Suppressor macrophage treated with lipopolysaccharide for 1 hour (primary cell): ENCODE results near the gene WNT5A.

Experiments used
- DNase-seq, 3 donors: peaks; one replicate each; pipeline ENCODE4 v3.0.0-alpha.2; 2020 to 2022

Gene WNT5A

DNA sequence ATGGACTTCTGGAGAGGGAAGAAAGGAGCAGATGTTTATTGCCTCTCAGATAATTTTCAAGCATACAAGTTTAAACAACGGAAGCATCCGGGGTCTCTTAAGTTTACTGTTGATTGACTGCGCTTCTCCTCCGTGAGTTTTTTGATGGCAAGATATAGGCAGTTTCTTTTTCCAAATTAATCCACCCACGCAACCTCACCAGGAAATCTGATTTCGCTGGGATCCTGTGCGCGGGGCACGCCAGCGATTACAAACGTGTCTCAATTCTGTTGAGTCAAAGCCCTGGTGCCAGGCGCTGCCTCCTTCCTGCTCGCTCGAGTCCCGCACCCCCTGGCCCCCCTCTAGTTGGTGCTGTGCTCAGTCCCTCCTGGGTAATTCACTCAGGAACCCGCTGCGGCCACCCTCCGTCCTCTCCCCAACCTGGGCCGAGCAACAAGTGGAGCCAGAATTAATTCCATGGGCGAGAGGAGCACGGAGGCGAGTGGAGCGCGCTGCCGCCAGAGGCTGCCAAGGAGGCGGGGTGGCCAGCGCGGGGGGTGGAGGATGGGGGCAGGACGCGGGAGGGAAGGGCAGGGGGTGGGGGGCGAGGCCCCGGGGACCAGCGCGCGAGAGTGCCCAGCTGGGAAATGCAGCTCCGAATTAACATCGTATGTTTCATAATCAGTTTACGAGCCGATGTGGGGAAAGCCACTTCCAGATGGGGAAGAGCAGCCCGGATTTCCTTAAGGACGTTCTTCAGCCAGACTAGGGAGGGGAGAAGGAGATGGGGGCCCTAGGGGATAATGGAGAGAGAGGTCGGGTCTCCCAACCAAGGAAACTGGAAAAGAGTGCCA lies 6.0 kb downstream of the WNT5A start:
- DNase-seq, result peak in 1 of 3 donors; percentile 23

DNA sequence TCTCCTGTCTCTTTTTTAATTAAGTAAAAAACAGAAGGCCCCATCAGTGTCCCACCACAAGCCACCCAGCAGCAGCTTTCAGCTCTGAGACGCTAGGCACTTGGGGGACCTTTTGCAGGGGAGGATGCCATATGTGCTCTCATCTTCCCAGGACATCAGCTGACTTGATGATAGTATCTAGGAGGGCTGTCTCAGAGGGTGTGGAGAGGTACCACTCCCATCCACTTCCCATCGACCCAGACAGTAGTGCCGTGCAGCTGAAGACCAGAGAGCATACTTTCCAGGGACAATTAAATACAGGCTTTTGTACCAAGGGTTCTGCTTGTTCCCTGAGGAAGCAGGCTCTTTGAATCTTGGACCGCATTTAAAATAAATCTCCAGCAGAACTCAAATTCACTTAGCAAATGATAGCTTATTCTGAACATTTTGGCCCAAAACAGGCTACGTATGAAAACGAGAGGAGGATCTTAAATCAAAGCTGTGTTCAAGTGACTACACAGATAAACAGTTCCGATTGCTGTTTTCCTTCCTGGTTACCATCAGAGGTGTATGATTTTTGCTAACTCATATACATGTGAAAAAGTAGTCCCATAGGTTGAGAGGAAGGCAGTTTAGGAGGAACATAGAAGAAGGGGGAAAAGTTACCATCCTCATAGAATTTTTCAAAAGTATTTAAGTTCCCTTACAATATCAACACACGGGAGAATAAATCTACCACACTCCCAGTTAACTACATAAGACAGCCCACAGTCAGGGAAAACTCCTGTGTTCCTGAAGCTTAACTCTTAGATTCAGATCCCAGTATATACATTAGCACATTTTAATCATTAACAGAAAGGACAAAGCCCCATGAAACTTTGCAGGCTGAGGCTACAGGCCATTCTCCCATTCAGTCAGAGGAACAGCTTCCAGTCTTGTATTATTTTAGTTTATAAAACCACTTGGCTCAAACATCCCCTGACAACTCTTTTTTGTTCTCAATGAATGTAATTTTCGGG lies 9.5 kb downstream of the WNT5A start:
- no peak for DNase-seq

DNA sequence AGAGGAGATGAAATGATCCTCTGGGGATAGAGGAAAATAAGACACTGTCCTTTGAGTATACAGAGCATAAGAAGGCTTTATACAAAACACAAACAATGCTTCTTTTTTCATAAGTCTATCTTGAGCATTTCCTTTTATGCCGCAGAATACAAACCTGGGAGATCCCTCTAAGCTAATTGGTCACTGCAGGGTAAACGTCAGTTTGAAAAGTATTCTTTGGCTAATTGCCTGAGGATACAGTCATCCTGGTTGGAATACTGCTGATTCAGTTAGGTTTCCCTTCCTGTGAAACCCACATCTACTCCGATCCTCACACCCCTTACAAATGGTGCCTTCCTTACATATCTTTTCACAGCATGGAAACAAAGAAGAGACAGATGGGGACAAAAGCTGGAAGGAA lies 10.6 kb downstream of the WNT5A start:
- DNase-seq, result no peak

DNA sequence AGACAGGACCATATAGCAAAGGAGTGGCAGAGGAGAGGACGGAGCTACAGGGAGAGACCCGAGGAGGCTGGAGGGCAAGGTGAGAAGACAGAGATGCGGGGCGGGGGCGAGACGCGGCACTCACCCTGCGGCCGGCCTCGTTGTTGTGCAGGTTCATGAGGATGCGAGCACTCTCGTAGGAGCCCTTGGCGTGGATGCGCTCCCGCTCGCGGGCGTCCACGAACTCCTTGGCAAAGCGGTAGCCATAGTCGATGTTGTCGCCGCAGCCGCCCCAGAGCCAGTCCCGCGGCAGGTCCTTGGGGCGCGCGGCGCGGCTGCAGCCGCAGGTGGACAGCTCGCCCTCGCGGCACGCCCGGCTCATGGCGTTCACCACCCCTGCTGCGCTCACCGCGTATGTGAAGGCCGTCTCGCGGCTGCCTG lies 12.9 kb downstream of the WNT5A start:
- DNase-seq, result no peak

DNA sequence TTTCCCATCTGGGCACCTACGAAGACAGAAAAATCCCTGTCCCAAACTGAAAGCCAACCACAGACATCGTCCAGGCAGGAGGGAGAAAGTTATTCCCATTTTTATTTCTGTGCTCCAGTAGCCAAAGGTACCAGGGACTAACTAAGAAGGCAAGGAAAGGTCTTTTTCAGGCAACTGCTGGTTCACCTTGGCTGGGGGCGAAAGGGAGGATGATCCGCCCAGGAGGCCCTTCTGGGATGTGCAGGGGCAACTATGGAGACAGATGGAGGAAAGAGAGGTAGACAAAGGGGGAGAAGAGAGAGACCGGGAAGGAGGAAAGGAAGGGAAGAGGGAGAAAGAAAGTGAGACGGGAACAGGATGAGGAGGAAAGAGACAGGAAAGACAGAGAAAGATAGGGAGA lies 13.3 kb downstream of the WNT5A start:
- DNase-seq, result no peak

DNA sequence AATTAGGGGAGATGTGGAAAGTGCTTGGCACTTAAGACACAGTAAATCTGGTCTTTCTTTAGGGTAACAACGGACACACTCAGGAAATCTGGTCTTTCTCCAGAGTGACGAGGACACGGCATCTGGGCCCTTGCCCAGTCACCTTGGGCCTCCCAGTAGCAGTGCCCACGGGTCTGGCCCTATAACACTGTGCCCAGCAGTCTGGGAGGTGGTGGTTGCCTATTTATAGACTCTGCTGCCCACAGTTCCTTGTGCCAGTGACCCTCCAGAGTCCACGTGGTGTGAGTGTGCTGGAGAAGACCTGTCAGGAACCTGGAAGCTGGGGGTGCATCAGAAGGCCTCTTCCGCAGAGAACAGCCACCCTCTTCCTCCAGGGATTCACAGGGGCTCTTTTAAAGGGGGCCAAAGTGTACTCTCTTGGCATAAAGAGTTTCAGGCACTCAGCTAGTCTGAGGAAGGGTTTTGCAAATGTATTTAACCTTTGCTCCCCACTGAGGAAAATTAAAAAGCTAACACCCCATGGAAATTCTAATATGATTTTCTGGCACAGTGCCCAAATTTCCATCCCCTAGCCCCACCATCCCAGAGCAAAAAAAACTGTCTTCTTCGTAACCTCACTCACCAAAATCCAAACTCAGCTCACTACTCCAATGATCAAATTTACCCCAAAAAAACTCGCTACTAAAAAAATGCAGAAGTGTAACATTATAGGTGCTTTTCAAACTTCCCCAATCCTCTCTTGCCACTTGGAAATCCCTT lies 15.4 kb downstream of the WNT5A start:
- peak in 2 of 3 donors; percentile 26 to 32 for DNase-seq

DNA sequence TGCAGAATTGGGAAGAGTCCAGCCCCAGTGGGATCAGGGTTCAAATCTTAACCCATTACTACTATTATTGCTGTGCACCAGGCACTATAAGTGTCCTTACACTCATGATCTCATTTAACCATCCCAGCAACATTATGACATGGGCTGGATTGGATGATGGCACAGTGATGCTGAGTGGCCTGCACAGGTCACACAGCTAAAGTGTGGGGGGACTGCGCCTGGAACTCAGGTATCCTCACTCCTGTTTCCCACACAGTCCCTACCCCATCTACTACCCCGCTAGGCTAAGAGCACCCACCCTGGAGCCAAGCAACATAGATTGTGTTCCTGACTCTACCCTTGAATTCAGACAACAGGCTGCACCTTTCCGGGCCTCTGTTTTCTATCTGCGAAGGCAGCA lies 16.0 kb downstream of the WNT5A start:
- DNase-seq, result no peak

DNA sequence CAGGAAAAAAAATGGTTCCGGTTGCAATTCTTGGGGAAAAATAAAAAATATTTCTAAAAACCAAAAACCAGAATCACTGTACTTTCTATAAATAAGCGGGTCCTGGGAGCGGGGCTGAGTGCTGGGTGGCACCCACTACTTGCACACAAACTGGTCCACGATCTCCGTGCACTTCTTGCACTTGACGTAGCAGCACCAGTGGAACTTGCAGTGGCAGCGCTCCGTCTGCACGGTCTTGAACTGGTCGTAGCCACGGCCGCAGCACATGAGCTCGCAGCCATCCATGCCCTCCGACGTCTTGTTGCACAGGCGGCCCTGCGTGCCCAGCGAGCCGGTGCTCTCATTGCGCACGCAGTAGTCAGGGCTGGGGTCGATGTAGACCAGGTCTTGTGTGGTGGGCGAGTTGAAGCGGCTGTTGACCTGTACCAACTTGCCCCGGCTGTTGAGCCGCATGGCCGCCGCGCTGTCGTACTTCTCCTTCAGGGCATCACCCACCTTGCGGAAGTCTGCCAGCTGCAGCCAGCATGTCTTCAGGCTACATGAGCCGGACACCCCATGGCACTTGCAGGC lies 17.1 kb downstream of the WNT5A start:
- DNase-seq, result no peak

DNA sequence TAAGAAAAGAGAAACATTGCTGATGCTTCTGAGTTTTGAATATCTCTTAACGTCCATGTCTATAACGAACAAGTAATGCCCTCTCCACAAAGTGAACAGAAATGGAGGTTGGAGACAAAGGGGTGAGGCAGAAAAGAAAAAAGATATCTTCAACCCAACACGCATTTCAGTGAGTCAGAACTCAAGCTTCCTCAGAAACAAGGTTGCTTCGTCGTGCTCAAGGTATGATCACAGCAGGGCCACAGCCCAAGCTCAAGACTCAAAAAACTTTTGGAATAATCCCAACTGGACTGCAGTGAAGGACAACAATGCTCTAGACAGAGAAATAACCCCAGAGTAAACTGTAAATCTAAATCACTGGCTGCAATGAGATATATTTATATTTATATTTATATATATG lies 18.9 kb downstream of the WNT5A start:
- no peak for DNase-seq

DNA sequence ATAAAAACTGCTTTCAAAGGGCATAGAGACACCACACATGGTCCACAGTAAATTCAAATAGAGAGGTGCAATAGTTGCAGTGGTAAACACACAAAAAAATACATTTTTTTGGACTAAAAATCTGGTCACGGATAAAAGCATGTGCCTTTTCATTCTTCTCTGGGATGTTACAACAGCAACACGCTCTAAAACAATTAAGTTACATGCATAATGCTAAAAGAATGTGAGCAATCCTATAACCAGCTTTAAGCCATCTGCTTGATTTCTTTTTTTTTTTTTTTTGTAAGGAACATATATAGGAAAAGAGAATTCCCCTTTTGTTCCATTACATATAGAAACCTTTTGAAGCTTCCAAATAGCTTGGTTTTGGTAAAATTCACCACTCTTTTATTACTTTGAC lies 20.0 kb downstream of the WNT5A start:
- DNase-seq, result no peak

DNA sequence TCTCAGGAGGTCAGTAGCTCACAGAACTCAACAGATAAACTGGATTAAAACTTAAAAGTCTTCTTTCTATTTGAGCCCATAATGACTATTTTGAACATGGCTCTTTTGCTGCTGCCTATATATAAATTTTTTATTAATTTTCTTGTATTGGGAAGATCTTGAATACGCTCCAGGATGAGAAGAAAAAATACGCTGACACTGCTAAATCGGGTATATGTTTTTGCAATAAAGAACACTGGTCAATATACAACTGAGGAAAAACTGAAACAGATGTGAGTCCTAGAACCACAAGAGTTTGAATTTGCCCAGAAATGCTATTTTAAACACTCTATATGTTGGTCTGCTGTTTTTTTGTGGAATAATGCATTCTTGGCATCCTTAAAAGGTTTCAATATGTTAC lies 20.6 kb downstream of the WNT5A start:
- no peak for DNase-seq

DNA sequence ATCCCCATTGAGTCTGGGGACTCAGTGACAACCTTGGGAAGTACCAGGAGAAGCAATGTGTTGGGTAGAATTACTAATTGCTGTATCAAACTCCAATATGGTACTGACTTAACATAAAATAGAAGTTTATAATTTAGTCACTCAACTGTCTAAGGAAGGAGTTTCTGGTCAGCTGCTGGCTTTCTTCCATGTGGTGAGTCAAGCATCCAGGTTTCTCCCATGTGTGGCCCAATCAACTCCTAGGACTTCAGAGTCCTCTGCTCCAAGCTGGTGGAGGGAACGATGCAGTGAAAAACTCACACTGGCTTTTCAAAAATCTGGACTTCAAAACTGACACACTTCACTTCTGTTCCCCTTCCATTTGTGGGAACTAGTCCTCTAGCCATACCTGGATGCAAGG lies 25.2 kb downstream of the WNT5A start:
- DNase-seq, result no peak

DNA sequence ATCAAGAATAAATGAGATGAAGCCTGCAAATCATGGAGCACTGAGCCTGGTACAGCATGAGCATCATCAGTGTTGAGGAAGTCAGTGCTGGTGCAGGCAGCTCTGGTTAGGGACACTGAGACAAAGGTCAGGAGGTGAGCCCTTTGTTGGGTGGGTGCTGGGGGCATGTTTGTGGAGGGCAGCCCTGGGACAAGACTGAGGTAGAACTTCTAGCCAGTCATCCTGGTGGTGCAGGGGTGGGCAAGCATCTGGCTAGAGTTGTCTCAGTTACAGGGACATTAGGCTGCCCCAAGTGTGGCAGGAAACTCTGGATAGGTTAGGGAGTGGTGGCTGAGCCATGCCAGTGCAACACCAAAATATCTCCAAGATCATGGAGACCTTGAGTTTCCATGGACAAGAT lies 27.3 kb downstream of the WNT5A start:
- DNase-seq, result no peak

DNA sequence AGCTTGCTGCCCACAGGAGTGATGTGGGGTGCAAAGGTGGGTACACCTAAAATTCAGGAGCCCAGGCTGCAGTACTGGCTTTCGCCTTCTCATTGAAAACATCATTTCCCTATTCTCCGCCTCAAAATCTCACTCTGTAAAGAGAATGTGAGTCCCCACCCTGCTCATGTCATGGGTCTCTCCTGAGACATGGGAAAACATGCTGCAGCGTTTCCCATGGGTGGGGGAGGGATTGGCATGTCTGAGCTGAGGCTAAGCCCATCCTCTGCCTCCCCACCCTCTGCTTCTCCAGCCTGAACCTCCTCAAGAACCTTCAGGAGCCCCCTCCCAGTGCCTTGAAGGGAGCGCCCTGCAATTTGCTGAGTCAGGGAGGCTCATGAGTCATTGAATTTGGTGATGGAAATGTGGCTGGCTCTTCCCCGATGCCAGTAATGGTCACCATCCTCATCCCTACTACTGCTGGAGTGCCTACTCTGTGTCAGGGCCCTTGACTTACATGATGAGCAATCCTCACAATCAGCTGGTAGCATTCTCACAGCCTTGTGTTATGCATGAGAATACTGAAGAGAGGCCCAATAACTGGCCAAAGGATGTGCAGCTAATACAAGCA lies 28.8 kb downstream of the WNT5A start:
- no peak for DNase-seq

DNA sequence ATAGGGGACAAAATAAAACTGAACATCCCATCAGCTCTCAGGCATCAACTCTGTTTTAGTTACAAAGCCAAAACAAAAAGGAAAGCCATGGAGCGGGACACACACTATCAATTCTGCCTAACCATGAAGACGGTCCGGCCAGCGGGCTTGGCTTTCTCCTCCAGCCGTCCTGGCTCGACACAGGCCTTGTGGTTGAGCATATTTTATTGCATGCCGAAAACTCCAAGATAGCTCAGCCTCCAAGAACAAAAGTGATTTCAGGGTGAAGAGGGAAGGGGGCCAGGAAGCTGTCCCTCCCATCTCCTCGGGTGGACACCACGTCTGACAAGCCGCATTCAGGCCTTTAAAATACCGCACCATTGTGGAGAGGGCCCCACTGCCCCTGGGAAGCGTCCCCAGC lies 31.2 kb downstream of the WNT5A start:
- DNase-seq, result no peak

DNA sequence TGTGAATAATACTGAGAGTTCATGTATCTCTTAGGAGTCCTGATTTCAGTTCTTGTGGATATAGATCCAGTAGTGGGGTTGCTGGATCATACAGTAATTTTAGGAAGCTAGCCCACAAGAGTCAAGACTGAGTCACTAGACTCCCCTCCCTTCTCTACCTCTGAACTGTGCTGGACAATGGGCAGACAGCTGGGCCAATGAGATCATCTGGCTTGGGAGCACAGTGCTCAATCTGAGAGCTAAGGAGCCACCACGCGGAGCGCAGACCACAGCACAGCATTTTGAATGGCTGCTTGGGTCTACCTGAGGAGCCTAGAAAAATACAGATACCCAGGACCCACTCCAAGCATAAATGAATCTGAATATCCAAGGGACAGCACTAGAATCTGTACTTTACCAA lies 32.5 kb downstream of the WNT5A start:
- no peak for DNase-seq

DNA sequence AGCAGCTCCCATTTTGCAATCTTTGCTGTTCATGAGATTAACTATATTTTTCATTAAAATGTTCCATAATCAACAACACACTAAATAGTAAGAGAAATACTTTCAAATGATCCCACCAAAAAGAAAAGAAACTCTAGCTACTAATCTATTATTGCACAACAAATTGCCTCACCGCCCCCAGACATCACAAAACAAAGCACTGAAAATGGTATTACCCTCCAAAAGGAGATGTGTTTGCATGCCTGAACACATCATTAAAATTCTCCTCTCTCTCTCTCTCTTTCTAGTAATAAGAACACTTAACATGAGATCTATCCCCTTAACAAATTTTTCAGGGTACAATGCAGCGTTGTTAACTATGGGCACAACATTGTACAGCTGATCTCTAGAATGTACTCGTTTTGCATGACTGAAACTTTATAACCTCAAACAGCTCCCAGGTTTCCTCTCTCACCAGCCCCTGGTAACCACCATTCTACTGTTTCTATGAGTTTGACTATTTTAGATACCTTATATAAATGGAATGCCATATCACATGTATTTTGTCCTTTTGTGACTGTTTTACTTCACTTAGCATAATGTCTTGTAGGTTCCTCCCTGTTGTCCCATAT lies 33.1 kb downstream of the WNT5A start:
- no peak for DNase-seq

DNA sequence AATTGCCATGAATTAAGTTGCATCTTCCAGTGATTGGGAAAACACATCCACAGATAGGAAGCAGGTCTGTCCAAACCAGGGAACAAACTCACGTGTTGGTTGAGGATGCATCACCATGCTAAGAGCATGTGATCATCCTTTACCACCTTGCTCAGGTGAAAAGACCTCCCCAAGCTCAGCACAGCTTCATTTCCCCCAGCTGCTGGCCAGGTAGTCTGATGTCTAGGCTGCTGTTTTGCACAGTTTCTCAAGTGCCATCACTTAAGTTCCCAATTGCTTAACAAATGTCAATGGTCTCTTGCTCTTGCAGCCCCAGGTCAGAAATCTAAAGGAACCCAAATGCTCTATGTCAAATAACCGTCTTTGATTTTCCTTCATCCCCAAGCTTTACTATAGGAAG lies 34.2 kb downstream of the WNT5A start:
- DNase-seq, result no peak

DNA sequence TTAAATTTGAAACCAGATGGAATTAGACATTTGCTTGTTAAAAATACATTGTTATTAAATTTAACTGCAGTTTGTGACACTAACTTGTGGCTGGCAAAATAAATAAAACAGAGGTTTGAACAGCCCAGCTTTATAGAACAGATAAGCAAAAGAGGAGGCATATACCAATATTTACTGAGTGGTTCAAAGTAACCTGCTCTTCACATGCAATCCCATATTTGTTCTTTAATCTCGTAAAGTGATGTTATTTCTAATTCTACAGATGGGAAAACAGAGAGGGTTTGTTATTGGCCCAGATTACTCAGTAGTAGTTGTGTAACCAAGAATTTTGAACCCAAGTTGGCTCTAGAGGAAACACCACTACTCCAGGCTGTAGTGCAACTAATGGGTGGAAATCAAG lies 37.6 kb downstream of the WNT5A start:
- no peak for DNase-seq

DNA sequence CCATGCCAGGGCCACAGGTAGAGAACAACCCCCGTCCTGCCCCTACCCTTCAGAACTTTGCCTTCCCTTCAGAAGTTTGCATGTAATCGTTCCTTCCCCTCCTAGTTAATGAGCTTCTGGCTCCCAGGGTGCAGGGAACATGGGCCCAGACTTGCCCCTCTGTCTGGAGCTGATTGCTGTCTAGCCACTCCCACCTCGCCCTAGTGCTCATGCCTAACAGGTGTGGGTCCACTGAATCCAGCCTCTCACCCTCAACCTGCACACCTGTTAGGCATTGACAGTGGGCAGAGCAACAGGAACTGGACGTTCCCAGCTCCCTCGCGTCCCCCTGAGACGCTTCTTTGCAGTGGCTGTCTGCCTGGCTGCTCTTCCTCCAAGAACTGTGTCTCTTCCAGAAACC lies 40.3 kb downstream of the WNT5A start:
- DNase-seq, result no peak

DNA sequence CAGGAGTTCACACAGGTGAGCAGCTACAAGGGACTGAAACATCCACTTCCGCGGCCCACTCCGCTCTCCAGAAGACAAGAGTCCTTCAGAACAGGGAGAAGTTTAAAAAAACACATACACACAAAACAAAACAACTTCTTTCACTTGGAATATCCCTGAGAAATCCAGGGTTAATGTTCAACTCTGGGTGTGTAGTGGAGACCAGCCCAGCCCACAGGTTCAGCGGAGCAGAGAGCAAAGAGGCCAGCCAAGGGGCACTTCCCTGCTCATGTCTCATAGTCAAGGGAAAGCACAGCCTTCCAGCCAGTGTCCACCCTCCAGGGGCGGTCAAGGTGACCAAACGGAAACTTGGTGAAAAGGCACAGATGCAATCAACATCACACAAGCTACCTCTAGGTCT lies 41.6 kb downstream of the WNT5A start:
- DNase-seq, result no peak

DNA sequence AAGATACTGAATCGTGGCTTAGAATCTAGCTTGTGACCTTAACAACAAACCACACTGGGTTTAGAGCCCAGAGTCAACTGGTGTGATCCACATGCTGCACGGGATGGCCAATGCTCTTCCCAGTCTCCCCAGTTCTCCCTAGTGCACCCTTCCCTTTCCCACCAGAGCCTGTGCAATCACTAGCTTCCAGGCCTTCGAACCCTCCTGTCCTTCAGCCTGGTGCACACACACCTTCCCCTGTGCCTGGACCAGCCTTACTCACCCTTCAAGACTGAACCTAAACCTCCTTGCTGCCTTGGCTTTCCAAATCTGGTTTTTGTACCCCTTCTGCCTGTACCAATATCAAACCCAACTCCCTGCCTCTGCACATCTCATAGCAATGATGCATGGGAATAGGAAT lies 43.8 kb downstream of the WNT5A start:
- no peak for DNase-seq
